DOHH2 (cell line): Measurements from ENCODE around the gene NPAS3.

Experiments
- H3F3A ChIP-seq: fragments of 200-600 bp; sonication (generic), shearing (Covaris generic); 2 replicates; pipeline ENCODE4 v1.6.0; 2016; ENCODE audit warnings: antibody characterized with exemption, mild to moderate bottlenecking; ENCODE audit not compliant: control insufficient read depth, insufficient read depth
- H3K27ac ChIP-seq: fragments of 200-600 bp; sonication (generic); 2 replicates; pipeline ENCODE4 v1.5.1; 2014; ENCODE audit warnings: low read depth, mild to moderate bottlenecking, low read length, moderate library complexity
- H3K27me3 ChIP-seq: fragments of 200-600 bp; sonication (generic); 2 replicates; pipeline ENCODE4 v1.6.1; 2014; ENCODE audit warnings: mild to moderate bottlenecking, low read length, mixed read lengths; ENCODE audit not compliant: control insufficient read depth
- H3K36me3 ChIP-seq: fragments of 200-600 bp; sonication (generic); 2 replicates; pipeline ENCODE4 v1.6.1; 2014; ENCODE audit warnings: mild to moderate bottlenecking, low read length, moderate library complexity, mixed read lengths; ENCODE audit not compliant: control insufficient read depth
- H3K4me1 ChIP-seq: fragments of 200-600 bp; sonication (generic); 2 replicates; pipeline ENCODE4 v1.6.1; 2014; ENCODE audit warnings: mild to moderate bottlenecking, low read length, mixed read lengths; ENCODE audit not compliant: control insufficient read depth
- H3K4me2 ChIP-seq: fragments of 200-600 bp; sonication (generic); 2 replicates; pipeline ENCODE4 v1.6.0; 2014; ENCODE audit warnings: mild to moderate bottlenecking, low read length, moderate library complexity
- H3K4me3 ChIP-seq: fragments of 200-600 bp; sonication (generic); 2 replicates; pipeline ENCODE4 v1.5.1; 2014; ENCODE audit warnings: mild to moderate bottlenecking, low read length, mixed read lengths
- H3K79me2 ChIP-seq: fragments of 200-600 bp; sonication (generic); 2 replicates; pipeline ENCODE4 v1.6.1; 2014; ENCODE audit warnings: mild to moderate bottlenecking, low read length, mixed read lengths; ENCODE audit not compliant: control insufficient read depth
- H3K9me2 ChIP-seq: fragments of 200-600 bp; sonication (generic); replicated peaks from 2 replicates; pipeline ENCODE4 v1.6.1; 2014; ENCODE audit warnings: mild to moderate bottlenecking, low read length, mixed read lengths; ENCODE audit not compliant: control insufficient read depth
- H3K9me3 ChIP-seq: fragments of 200-600 bp; sonication (generic); 2 replicates; pipeline ENCODE4 v1.6.1; 2014; ENCODE audit warnings: antibody characterized with exemption, low read length, mixed read lengths; ENCODE audit not compliant: control insufficient read depth, insufficient read depth
- H4K20me1 ChIP-seq: fragments of 200-600 bp; sonication (generic); 2 replicates; pipeline ENCODE4 v1.6.0; 2014; ENCODE audit warnings: low read depth, mild to moderate bottlenecking, antibody characterized with exemption, low read length, moderate library complexity; ENCODE audit not compliant: control insufficient read depth, insufficient read depth
- CTCF ChIP-seq: fragments of 200-600 bp; sonication (generic); IDR thresholded peaks from one replicate; pipeline ENCODE4 v1.5.1; 2014; ENCODE audit warnings: antibody characterized with exemption, mild to moderate bottlenecking, low read depth, low read length; ENCODE audit not compliant: poor library complexity, severe bottlenecking
- EZH2phosphoT487 ChIP-seq: fragments of 200-600 bp; sonication (generic); IDR thresholded peaks from 2 replicates; pipeline ENCODE4 v1.6.1; 2017; ENCODE audit warnings: borderline replicate concordance, mild to moderate bottlenecking, antibody characterized with exemption, low read length, moderate library complexity, mixed read lengths

Gene NPAS3

GRCh38 chr14:33163600-33163999 lies 224.9 kb downstream of the NPAS3 start:
- Histone ChIP-seq H3F3A (no peaks in the 10 kb centered on the region), H4K20me1 (no peaks in the 10 kb centered on the region), H3K9me3 (no peaks in the 10 kb centered on the region), H3K4me3 (no peak overlapping the region), H3K27ac (no peak overlapping the region), H3K36me3 (no peaks in the 10 kb centered on the region), H3K27me3 (no peaks in the 10 kb centered on the region), H3K79me2 (no peaks in the 10 kb centered on the region), H3K4me2 (no peak overlapping the region), H3K9me2 (no peaks in the 10 kb centered on the region), H3K4me1 (no peaks in the 10 kb centered on the region)
- TF ChIP-seq CTCF, result no peak
- no peak for TF ChIP-seq EZH2phosphoT487

- no peaks in the 10 kb centered on the region for H3K4me1 ChIP-seq
- H4K20me1 ChIP-seq, result no peaks in the 10 kb centered on the region
- H3K27ac ChIP-seq, result no peak overlapping the region
- H3K27me3 ChIP-seq, result no peaks in the 10 kb centered on the region
- H3K4me3 ChIP-seq, result no peak overlapping the region
- no peak for TF ChIP-seq CTCF
- no peak for TF ChIP-seq EZH2phosphoT487
- H3F3A ChIP-seq, result no peaks in the 10 kb centered on the region
- no peak overlapping the region for H3K4me2 ChIP-seq
- H3K36me3 ChIP-seq, result no peaks in the 10 kb centered on the region
- no peaks in the 10 kb centered on the region for H3K9me3 ChIP-seq
- H3K9me2 ChIP-seq, result no peaks in the 10 kb centered on the region
- no peaks in the 10 kb centered on the region for H3K79me2 ChIP-seq
These were observed 226.7 kb downstream of the NPAS3 start for GRCh38 chr14:33165144-33165925.

- no peaks in the 10 kb centered on the region for H3K9me3 ChIP-seq
- no peaks in the 10 kb centered on the region for H3F3A ChIP-seq
- TF ChIP-seq CTCF (no peak), EZH2phosphoT487 (no peak)
- no peaks in the 10 kb centered on the region for H3K36me3 ChIP-seq
- no peak overlapping the region for H3K27ac ChIP-seq
- H3K27me3 ChIP-seq, result no peaks in the 10 kb centered on the region
- no peaks in the 10 kb centered on the region for H3K79me2 ChIP-seq
- H3K4me1 ChIP-seq, result no peaks in the 10 kb centered on the region
- no peaks in the 10 kb centered on the region for H3K9me2 ChIP-seq
- no peak overlapping the region for H3K4me2 ChIP-seq
- H4K20me1 ChIP-seq, result no peaks in the 10 kb centered on the region
- no peak overlapping the region for H3K4me3 ChIP-seq
These were observed 227.2 kb downstream of the NPAS3 start for GRCh38 chr14:33165926-33166289.
